ENCODE data around the gene PHACTR3. TPM values are rescaled to one million over a fixed set of nuclear protein-coding genes. Genes with fewer than 3 reads are reported as not detected.
A peak's percentile ranks its signal among the peaks of the same experiment; 100 is the strongest.

Gene PHACTR3
- total RNA-seq, 6 experiments from 2014 or later: 0.12 to 0.35 (median 0.23) TPM; not detected in 2

GRCh38 chr20:59779656-59780380 is 175.5 kb downstream of the PHACTR3 start:
- no peaks in the 10 kb centered on the region for H3K9me3 ChIP-seq
- no peaks in the 10 kb centered on the region for H3K36me3 ChIP-seq
- H3K4me1 ChIP-seq: no peaks in the 10 kb centered on the region
- intact Hi-C loops (cut with DNase I): no loop called here
- ATAC-seq (no peak), DNase-seq (no peak)
- no peak overlapping the region for H3K27ac ChIP-seq
- H3K4me3 ChIP-seq: no peak overlapping the region
- no peak for TF ChIP-seq CTCF (IDR thresholded peaks at IDR 0.05)
- no peak for TF ChIP-seq POLR2A (IDR thresholded peaks at IDR 0.05)
- WGBS (ENCODE audit: insufficient coverage, low coverage, low lambda C conversion rate, missing lambda C conversion rate): 33% methylated on average over 6 of the region's 10 CpGs
- no peaks in the 10 kb centered on the region for H3K27me3 ChIP-seq

DNA sequence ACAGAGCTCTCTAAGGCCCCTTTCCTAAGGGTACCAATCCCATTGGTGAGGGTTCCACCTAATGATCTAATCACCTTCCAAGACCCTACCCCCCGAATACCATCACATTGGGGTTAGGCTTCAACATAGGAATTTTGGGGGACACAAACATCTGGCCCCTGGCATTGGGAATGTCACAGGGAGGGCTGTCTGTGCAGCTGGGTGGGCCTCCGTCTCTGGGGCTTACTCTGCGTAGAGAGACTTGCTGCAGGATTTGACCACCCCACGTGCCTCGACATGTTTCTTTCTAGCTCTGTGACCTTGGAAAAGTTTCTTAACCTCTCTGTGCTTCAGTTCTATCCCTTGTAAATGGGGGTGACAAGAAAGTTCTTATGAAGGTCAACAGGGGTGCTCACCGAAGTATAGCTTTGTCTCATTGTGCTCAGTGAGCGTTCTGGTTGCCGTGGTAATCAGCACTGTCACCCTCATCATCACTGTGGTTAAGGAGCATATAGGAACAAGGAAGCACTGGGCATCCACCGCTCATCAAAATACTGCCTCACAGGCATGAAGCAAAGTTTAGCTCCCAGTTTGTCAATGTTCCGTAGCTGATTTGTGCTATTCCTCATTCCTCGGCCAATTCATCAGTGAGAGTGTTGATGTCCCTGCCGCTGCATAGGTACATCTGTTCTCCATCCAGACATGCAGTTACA is 176.3 kb downstream of the PHACTR3 start:
- no peak for DNase-seq
- H3K36me3 ChIP-seq: no peaks in the 10 kb centered on the region
- TF ChIP-seq POLR2A (IDR thresholded peaks at IDR 0.05) (no peak), CTCF (IDR thresholded peaks at IDR 0.05) (no peak)

GRCh38 chr20:59781226-59781625 is 176.9 kb downstream of the PHACTR3 start:
- WGBS (ENCODE audit: insufficient coverage, low coverage, low lambda C conversion rate, missing lambda C conversion rate): 79% methylated on average over 7 of the region's 12 CpGs
- Histone ChIP-seq H3K27ac (no peak overlapping the region), H3K4me3 (no peak overlapping the region), H3K36me3 (no peaks in the 10 kb centered on the region), H3K4me1 (no peaks in the 10 kb centered on the region), H3K9me3 (no peaks in the 10 kb centered on the region), H3K27me3 (no peaks in the 10 kb centered on the region)
- DNase-seq (no peak), ATAC-seq (no peak)
- intact Hi-C loops (cut with DNase I): no loop called here
- TF ChIP-seq POLR2A (IDR thresholded peaks at IDR 0.05): no peak
- TF ChIP-seq CTCF (IDR thresholded peaks at IDR 0.05): no peak

More for the DNA sequence above, 176.3 kb downstream of the PHACTR3 start:
- H3K4me3 ChIP-seq: no peak overlapping the region
- no peaks in the 10 kb centered on the region for H3K9me3 ChIP-seq
- no peak overlapping the region for H3K27ac ChIP-seq
- no peaks in the 10 kb centered on the region for H3K27me3 ChIP-seq
- 82% methylated on average over 9 of the region's 12 CpGs for WGBS (ENCODE audit: insufficient coverage, low coverage, low lambda C conversion rate, missing lambda C conversion rate)
- intact Hi-C loops (cut with DNase I): no loop called here
- ATAC-seq: no peak
- no peaks in the 10 kb centered on the region for H3K4me1 ChIP-seq

- Histone ChIP-seq H3K9me3 (no peaks in the 10 kb centered on the region), H3K4me3 (no peak overlapping the region), H3K4me1 (no peaks in the 10 kb centered on the region), H3K27ac (no peak overlapping the region), H3K27me3 (no peaks in the 10 kb centered on the region), H3K36me3 (no peaks in the 10 kb centered on the region)
- TF ChIP-seq POLR2A (IDR thresholded peaks at IDR 0.05) (no peak), CTCF (IDR thresholded peaks at IDR 0.05) (peak; percentile 35 to 83 (median 72))
- intact Hi-C loops (cut with DNase I): no loop called here
- peak; percentile 48 to 61 (median 49) for ATAC-seq
- WGBS (ENCODE audit: insufficient coverage, low coverage, low lambda C conversion rate, missing lambda C conversion rate): 29% methylated on average over 10 of the region's 14 CpGs
- DNase-seq: peak in 1 of 3 donors; percentile 53
These were observed 178.8 kb downstream of the PHACTR3 start for GRCh38 chr20:59782986-59783640.

Measured in right lobe of liver (tissue), 6 donors.